Activated CD8-positive, alpha-beta T cell treated with anti-CD3 and anti-CD28 coated beads for 36 hours (primary cell): ENCODE measurements around the gene LRRK1. TPM values are rescaled to one million over a fixed set of nuclear protein-coding genes. Genes with fewer than 3 reads are reported as not detected.

ENCODE experiments used
- ATAC-seq: fragments of 200-7000 bp; cut with Tn5 transposase; one replicate; pipeline ENCODE4 v1.10.0; 2021; ENCODE audit warnings: mild to moderate bottlenecking, moderate library complexity
- CTCF ChIA-PET: fragments of 350-600 bp; sonication (Branson Sonifier 250); formaldehyde crosslinking; loops from one replicate; lab custom pipeline; 2021; ENCODE audit warnings: antibody characterized with exemption; lab: Charles Lee
- POLR2A ChIA-PET: fragments of 350-600 bp; sonication (Branson Sonifier 250); formaldehyde crosslinking; loops from one replicate; lab custom pipeline; 2021; ENCODE audit warnings: antibody characterized with exemption; lab: Charles Lee
- DNase-seq: peaks from one replicate; pipeline ENCODE4 v3.0.0-alpha.2; 2020
- H3K27ac Mint-ChIP-seq: one replicate; pipeline ENCODE4 v1.8.0; 2021; ENCODE audit warnings: mild to moderate bottlenecking, mixed read lengths
- H3K27me3 Mint-ChIP-seq: one replicate; pipeline ENCODE4 v1.8.0; 2021; ENCODE audit warnings: mixed read lengths
- H3K36me3 Mint-ChIP-seq: one replicate; pipeline ENCODE4 v1.8.0; 2021; ENCODE audit warnings: low read depth, mixed read lengths
- H3K4me1 Mint-ChIP-seq: one replicate; pipeline ENCODE4 v1.8.0; 2021; ENCODE audit warnings: low read depth, mixed read lengths
- H3K4me3 Mint-ChIP-seq: one replicate; pipeline ENCODE4 v1.8.0; 2021; ENCODE audit warnings: mild to moderate bottlenecking, moderate library complexity, mixed read lengths
- H3K9me3 Mint-ChIP-seq: one replicate; pipeline ENCODE4 v1.8.0; 2021; ENCODE audit warnings: mixed read lengths
- intact Hi-C: fragments of 100-400 bp; cut with micrococcal nuclease; formaldehyde crosslinking; loops from one replicate; pipeline ENCODE4 v1.10.0; 2022
- total RNA-seq, 2 experiments: library from RNA; stranded (reverse); gene quantifications; one replicate each; pipeline ENCODE4 v1.2.3, GENCODE V29; 2021
- TF ChIP-seq, protein P1 (sequence below): fragments of 200-600 bp; IDR thresholded peaks from one replicate; pipeline ENCODE4 v1.8.0; 2022; ENCODE audit warnings: antibody characterized with exemption, mild to moderate bottlenecking

Gene LRRK1
- total RNA-seq, 2 experiments from 2014 or later: 0.50 to 0.83 TPM

GRCh38 chr15:100968050-100968966, 49.2 kb downstream of the LRRK1 start:
- Mint-ChIP-seq H3K4me1 (no peaks in the 10 kb centered on the region), H3K36me3 (no peaks in the 10 kb centered on the region), H3K27me3 (peaks cover 26% of the 10 kb centered on the region), H3K4me3 (no peak overlapping the region), H3K9me3 (no peaks in the 10 kb centered on the region), H3K27ac (no peak overlapping the region)
- intact Hi-C loops: no loop called here
- no peak for DNase-seq
- TF ChIP-seq, protein P1, sequence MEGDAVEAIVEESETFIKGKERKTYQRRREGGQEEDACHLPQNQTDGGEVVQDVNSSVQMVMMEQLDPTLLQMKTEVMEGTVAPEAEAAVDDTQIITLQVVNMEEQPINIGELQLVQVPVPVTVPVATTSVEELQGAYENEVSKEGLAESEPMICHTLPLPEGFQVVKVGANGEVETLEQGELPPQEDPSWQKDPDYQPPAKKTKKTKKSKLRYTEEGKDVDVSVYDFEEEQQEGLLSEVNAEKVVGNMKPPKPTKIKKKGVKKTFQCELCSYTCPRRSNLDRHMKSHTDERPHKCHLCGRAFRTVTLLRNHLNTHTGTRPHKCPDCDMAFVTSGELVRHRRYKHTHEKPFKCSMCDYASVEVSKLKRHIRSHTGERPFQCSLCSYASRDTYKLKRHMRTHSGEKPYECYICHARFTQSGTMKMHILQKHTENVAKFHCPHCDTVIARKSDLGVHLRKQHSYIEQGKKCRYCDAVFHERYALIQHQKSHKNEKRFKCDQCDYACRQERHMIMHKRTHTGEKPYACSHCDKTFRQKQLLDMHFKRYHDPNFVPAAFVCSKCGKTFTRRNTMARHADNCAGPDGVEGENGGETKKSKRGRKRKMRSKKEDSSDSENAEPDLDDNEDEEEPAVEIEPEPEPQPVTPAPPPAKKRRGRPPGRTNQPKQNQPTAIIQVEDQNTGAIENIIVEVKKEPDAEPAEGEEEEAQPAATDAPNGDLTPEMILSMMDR: no peak
- ChIA-PET POLR2A (no interaction called here), CTCF (no interaction called here)
- ATAC-seq: no peak

- ATAC-seq: no peak
- ChIA-PET POLR2A (no interaction called here), CTCF (interaction anchor here (1.2 to 1.9 kb wide), 3 partner anchors 9 to 56 kb away, joined by 4 to 9 read pairs (median 5); no protein-coding TSS in a partner anchor)
- H3K4me1 Mint-ChIP-seq: no peaks in the 10 kb centered on the region
- no peaks in the 10 kb centered on the region for H3K36me3 Mint-ChIP-seq
- no peak overlapping the region for H3K4me3 Mint-ChIP-seq
- TF ChIP-seq, protein P1: no peak
- intact Hi-C loops: no loop called here
- no peak for DNase-seq
- H3K9me3 Mint-ChIP-seq: no peaks in the 10 kb centered on the region
- H3K27ac Mint-ChIP-seq: no peak overlapping the region
- H3K27me3 Mint-ChIP-seq: peaks cover 38% of the 10 kb centered on the region
Measured at GRCh38 chr15:100972975-100973350, 53.8 kb downstream of the LRRK1 start.

- POLR2A ChIA-PET: no interaction called here
Measured at GRCh38 chr15:100973351-100974111, 54.4 kb downstream of the LRRK1 start.

GRCh38 chr15:100975043-100975442, 55.9 kb downstream of the LRRK1 start:
- H3K9me3 Mint-ChIP-seq: peaks cover 2% of the 10 kb centered on the region

More at GRCh38 chr15:100973351-100974111, 54.4 kb downstream of the LRRK1 start:
- DNase-seq: no peak
- ATAC-seq: no peak
- Mint-ChIP-seq H3K27me3 (peaks cover 38% of the 10 kb centered on the region), H3K4me1 (no peaks in the 10 kb centered on the region), H3K27ac (no peak overlapping the region), H3K4me3 (no peak overlapping the region), H3K9me3 (no peaks in the 10 kb centered on the region), H3K36me3 (no peaks in the 10 kb centered on the region)
- TF ChIP-seq, protein P1: no peak
- intact Hi-C loops: no loop called here
- CTCF ChIA-PET: interaction anchor here (1.2 to 1.9 kb wide), 2 partner anchors 9 to 34 kb away, joined by 4 to 9 read pairs; no protein-coding TSS in a partner anchor

More at GRCh38 chr15:100975043-100975442, 55.9 kb downstream of the LRRK1 start:
- intact Hi-C loops: no loop called here
- ChIA-PET POLR2A (no interaction called here), CTCF (interaction anchor here (0.6 to 1.6 kb wide), 2 partner anchors 33 to 237 kb away, joined by 3 to 4 read pairs; no protein-coding TSS in a partner anchor)
- Mint-ChIP-seq H3K27me3 (peaks cover 35% of the 10 kb centered on the region), H3K36me3 (no peaks in the 10 kb centered on the region), H3K4me1 (no peaks in the 10 kb centered on the region), H3K4me3 (no peak overlapping the region), H3K27ac (no peak overlapping the region)
- DNase-seq (no peak), ATAC-seq (no peak)
- TF ChIP-seq, protein P1: no peak
